ENCODE data around the gene KCMF1. TPM values are rescaled to one million over a fixed set of nuclear protein-coding genes. Genes with fewer than 3 reads are reported as not detected.

The KCMF1 gene
- total RNA-seq, 1 experiment from 2014 or later = 97.8 TPM

DNA sequence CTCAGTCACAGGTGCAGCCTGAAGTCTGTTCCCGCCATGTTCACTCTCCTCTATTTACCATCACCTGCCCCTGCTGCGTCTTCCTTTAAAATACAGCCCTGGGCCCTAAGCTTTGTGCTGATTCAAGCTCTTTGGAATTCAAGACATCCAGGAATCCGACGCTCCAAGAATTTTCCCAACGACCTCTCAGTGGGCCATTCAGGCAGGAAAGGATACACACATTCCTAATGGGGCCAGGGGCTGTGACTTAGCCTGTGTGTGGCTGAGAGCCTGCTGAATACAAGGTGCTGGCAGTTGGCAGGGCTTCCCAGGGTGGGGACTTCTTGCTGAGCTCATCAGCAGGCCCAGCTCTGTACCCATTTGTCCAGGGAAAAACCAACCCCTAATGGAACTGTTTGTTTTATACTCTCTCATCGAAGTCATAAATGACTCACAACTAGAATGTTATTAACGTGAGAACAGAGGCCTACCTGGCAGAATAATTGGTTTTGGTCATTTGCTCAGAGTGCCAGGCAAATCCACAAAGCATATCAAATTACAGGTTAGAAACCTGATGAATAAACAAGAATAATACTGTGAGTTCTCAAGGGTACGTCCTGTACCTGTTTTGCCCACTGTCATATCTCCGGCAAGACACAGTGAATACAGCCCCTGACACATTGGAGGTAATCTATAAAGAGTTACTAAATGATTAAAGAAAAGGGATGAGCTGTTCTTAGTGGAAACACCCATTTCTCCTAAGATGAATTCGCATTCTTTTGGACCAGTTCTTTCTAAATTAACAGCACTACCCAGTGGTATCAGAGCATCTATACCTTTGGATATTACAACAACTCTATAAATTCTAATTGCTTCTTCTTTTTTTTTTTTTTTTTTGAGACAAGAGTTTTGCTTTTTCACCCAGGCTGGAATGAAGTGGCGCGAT is 12.6 kb upstream of the KCMF1 start:
- no peaks in the 10 kb centered on the region for H3K9me2 ChIP-seq (ENCODE audit: insufficient read depth)
- POLR2A ChIA-PET (ENCODE audit: unreplicated experiment) = interaction anchor here (0.5 to 1.7 kb wide), 11 partner anchors 12 to 602 kb away, joined by 3 to 30 read pairs (median 6); partner anchors contain the start of gene KCMF1
- no peaks in the 10 kb centered on the region for H3K9me3 ChIP-seq (ENCODE audit: insufficient read depth, low read depth)
- no TSS peak for BruUV-seq (replicated peaks)
- no peaks in the 10 kb centered on the region; the same call in 1 of the 2 replicates for H3K36me3 ChIP-seq (ENCODE audit: low read depth)
- peaks cover 63% of the 10 kb centered on the region for H3F3A ChIP-seq (ENCODE audit: insufficient read depth, low read depth)
- intact Hi-C loops (cut with micrococcal nuclease; ENCODE audit: unreplicated experiment) = loop anchor here (1.0 to 5.0 kb wide), 3 partner anchors 12 to 454 kb away; partner anchors contain the start of gene CAPG
- H3K27ac ChIP-seq = peak overlapping the region; percentile 99
- TF ChIP-seq, protein P1, sequence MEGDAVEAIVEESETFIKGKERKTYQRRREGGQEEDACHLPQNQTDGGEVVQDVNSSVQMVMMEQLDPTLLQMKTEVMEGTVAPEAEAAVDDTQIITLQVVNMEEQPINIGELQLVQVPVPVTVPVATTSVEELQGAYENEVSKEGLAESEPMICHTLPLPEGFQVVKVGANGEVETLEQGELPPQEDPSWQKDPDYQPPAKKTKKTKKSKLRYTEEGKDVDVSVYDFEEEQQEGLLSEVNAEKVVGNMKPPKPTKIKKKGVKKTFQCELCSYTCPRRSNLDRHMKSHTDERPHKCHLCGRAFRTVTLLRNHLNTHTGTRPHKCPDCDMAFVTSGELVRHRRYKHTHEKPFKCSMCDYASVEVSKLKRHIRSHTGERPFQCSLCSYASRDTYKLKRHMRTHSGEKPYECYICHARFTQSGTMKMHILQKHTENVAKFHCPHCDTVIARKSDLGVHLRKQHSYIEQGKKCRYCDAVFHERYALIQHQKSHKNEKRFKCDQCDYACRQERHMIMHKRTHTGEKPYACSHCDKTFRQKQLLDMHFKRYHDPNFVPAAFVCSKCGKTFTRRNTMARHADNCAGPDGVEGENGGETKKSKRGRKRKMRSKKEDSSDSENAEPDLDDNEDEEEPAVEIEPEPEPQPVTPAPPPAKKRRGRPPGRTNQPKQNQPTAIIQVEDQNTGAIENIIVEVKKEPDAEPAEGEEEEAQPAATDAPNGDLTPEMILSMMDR (conservative IDR thresholded peaks at IDR 0.05) = no peak
- TF ChIP-seq EZH2 (IDR thresholded peaks at IDR 0.05; ENCODE audit: low read depth) = no peak
- H3K27me3 ChIP-seq (ENCODE audit: insufficient read depth, low read depth) = no peaks in the 10 kb centered on the region
- H3K4me1 ChIP-seq (replicated peaks; ENCODE audit: insufficient read depth) = peaks cover 49% of the 10 kb centered on the region
- CTCF ChIA-PET = interaction anchor here (0.5 to 1.0 kb wide), 3 partner anchors 12 to 59 kb away, joined by 3 to 4 read pairs (median 3); no protein-coding TSS in a partner anchor
- peak; percentile 88 to 98 for DNase-seq
- no peaks in the 10 kb centered on the region for H4K20me1 ChIP-seq (ENCODE audit: insufficient read depth)
- H3K79me2 ChIP-seq (ENCODE audit: low read depth) = peaks cover 9% of the 10 kb centered on the region
- H3K4me2 ChIP-seq = peak overlapping the region; percentile 76
- peak overlapping the region; percentile 27; the same call in 1 of the 2 replicates for H3K4me3 ChIP-seq
- no peak overlapping the region for H2AFZ ChIP-seq

DNA sequence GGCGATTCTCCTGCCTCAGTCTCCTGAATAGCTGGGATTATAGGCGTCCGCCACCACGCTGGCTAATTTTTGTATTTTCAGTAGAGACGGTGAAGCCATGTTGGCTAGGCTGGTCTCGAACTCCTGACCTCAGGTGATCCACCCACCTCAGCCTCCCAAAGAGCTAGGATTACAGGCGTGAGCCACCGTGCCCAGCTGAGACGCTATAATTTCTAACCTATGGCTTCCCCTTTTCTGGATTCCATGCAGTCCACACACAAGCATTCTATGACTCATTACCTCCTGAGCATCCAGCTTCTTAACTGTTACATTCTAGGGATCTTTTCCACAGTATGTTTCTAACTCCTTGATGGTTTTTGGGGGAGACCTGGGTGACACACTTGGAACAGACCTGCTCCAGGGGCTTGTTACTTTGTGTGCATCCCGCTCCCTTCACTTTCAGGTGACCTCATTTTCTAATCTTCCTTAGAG is 11.8 kb upstream of the KCMF1 start:
- H3K79me2 ChIP-seq (ENCODE audit: low read depth) = peaks cover 15% of the 10 kb centered on the region
- H3K4me3 ChIP-seq = no peak overlapping the region; the same call in 1 of the 2 replicates
- H3K9me3 ChIP-seq (ENCODE audit: insufficient read depth, low read depth) = no peaks in the 10 kb centered on the region
- CTCF ChIA-PET = no interaction called here
- H3K4me1 ChIP-seq (replicated peaks; ENCODE audit: insufficient read depth) = peaks cover 49% of the 10 kb centered on the region
- no TSS peak for BruUV-seq (replicated peaks)
- no peaks in the 10 kb centered on the region; the same call in 1 of the 2 replicates for H3K36me3 ChIP-seq (ENCODE audit: low read depth)
- H3K4me2 ChIP-seq = peak overlapping the region; percentile 54
- intact Hi-C loops (cut with micrococcal nuclease; ENCODE audit: unreplicated experiment) = loop anchor here (2.0 to 5.0 kb wide), 2 partner anchors 52 to 453 kb away; partner anchors contain the start of gene CAPG
- no peaks in the 10 kb centered on the region for H3K27me3 ChIP-seq (ENCODE audit: insufficient read depth, low read depth)
- H4K20me1 ChIP-seq (ENCODE audit: insufficient read depth) = no peaks in the 10 kb centered on the region
- peaks cover 68% of the 10 kb centered on the region for H3F3A ChIP-seq (ENCODE audit: insufficient read depth, low read depth)
- no peak overlapping the region for H2AFZ ChIP-seq
- H3K9me2 ChIP-seq (ENCODE audit: insufficient read depth) = no peaks in the 10 kb centered on the region
- POLR2A ChIA-PET (ENCODE audit: unreplicated experiment) = interaction anchor here (0.7 to 1.7 kb wide), 3 partner anchors 12 to 95 kb away, joined by 6 to 30 read pairs (median 7); partner anchors contain the start of gene KCMF1
- peak; percentile 24 to 75 for DNase-seq
- no peak for TF ChIP-seq EZH2 (IDR thresholded peaks at IDR 0.05; ENCODE audit: low read depth)
- TF ChIP-seq, protein P1 (conservative IDR thresholded peaks at IDR 0.05) = no peak
- peak overlapping the region; percentile 99 for H3K27ac ChIP-seq
